GM18867 (cell line): ENCODE data around the gene NBEA.
"Not testable (repeated sequence)": the region's sequence is repeated elsewhere in the genome, so short reads cannot be mapped to it uniquely, and the experiment has no call there.

Experiments
- ATAC-seq: cut with Tn5 transposase; IDR thresholded peaks from one replicate; pipeline ENCODE4 v1.9.1; 2021; ENCODE audit warnings: mild to moderate bottlenecking, moderate library complexity; ENCODE audit not compliant: unreplicated experiment

NBEA gene

GRCh38 chr13:34951528-34951927 lies 9.5 kb downstream of the NBEA start:
- no peak for ATAC-seq

DNA sequence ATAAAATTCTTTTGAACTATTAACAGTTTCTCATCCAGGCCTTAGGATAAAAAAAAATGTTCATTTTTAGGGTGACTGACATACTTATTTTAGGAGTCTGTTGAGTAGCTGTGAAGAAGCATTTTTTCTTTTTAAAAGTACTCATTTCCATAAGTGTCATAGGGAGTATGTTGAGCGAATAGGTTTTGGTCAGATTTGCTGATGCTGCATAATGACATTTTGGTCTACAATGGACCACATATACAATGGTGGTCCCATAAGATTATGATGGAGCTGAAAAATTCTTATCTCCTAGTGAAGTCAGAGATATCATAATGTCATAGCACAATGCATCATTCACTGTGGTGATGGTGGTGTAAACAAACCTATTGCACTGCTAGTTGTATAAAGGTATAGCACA lies 17.4 kb downstream of the NBEA start:
- ATAC-seq: no peak

DNA sequence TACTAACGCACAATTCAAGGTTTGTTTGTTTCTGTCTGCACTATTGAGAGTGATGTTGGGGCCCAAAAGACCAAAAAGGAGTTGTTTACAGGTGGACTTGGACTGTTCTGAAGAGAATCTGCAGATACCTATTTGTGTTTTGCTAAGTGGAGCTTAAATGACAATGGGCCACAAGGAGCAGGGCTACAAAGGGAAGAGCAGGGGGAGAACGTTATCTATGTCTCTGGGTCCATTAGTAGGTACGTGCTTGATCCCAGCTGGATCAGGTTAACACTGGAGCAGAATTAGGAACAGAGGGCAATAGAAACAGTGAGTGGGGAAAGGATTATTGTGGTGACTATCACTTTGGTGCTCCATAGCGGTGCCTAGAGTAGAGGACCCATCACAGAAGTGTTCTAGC lies 22.5 kb downstream of the NBEA start:
- ATAC-seq: no peak

DNA sequence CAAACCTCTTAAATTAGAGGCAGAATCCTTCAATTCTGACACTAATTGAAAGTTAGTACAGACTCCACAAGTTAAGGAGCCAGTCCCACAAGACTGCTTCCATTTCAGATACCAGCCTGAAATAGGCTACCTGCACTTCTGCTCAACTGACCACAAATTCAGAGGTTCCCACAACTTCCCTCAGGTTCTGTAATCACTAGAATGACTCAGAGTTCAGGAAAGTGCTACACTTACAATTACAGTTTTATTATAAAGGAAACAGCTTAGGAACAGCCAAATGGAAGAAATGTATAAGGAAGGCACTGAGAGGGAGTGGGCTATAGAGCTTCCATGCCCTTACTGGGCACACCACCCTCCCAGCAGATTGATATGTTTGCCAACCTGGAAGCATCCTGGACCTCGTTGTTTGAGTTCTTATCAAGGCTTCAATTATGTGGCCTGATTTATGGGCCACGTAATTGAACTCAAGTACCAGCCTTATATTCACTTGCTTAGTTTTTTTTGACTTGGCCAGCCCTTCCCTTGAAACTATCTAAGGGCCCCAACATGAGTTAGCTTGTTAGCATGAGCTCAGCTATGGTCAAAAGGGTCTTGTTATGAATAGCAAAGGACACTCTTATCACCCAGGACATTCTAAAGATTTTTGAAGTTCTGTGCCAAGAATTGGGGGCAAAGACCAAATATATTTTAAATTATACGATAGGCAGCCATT lies 25.9 kb downstream of the NBEA start:
- ATAC-seq: no peak

DNA sequence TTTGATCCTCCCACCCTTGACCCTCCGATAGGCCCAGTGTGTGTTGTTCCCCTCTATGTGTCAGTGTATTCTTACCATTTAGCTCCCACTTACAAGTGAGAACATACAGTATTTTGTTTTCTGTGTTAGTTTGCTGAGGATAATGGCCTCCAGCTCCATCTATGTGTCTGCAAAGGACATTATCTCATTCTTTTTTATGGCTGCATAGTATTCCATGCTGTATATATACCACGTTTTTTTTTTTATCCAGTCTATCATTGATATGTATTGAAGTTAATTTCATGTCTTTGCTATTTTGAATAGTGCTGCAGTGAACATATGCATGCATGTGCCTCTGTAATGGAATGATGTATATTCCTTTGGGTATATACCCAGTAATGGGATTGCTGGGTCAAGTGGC lies 27.5 kb downstream of the NBEA start:
- not testable (repeated sequence) for ATAC-seq

- no peak for ATAC-seq
Observed at GRCh38 chr13:34970961-34971360, 28.9 kb downstream of the NBEA start.

- no peak for ATAC-seq
Observed at GRCh38 chr13:34971473-34971872, 29.4 kb downstream of the NBEA start.

- not testable (repeated sequence) for ATAC-seq
Observed at GRCh38 chr13:34985199-34985598, 43.1 kb downstream of the NBEA start.

- ATAC-seq: no peak
Observed at GRCh38 chr13:34988330-34988791, 46.3 kb downstream of the NBEA start.

DNA sequence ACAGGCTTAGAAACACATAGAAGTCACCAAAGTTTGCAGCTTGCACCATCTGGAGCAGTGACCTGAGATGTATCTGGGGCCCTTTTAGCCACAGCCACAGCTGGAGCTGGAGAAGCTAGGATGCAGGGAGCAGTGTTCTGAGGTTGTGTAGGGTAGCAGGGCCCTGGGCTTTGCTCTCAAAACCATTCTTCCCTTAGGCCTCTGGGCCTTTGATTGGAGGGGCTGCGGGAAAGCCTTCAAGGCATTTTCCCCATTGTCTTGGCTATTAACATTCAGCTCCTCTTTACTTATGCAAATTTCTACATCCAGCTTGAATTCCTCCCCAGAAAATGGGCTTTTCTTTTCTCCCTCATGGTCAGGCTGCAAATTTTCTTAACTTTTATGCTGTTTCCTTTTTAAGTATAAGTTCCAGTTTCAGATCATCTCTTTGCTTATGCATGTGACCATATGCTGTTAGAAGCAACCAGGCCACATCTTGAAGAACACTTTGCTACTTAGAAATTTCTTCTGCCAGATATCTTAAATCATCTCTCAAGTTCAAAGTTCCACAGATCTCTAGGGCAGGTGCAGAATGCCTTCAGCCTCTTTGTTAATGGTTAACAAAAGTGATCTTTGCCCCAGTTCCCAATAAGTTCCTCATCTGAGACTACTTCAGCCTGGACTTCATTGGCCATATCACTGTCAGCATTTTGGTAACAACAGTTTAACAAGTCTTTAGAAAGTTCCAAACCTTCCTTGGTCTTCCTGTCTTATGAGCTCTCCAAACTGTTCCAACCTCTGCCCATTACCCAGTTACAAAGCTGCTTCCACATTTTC lies 48.5 kb downstream of the NBEA start:
- no peak for ATAC-seq

DNA sequence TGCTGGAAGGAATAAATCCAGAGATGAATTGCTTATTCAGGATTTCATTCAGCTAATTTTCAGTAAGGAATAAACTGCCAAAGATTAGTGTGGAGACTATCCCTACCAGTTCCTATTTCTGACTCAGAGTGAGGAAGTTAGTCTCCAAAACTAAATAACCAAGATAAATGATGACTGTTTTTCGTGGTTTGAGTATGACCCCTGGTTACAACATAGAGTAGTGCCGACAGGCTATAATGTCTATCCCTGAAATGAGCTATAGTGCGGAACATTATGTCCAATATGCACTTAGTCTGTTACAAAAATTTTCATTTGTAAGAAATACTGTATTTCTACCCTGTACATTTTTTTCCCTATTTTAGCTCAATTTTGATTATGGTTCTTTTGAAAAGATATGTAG lies 51.4 kb downstream of the NBEA start:
- ATAC-seq: no peak

- ATAC-seq: not testable (repeated sequence)
Observed at GRCh38 chr13:35003734-35004133, 61.7 kb downstream of the NBEA start.

GRCh38 chr13:35005051-35005450 lies 63.0 kb downstream of the NBEA start:
- no peak for ATAC-seq

DNA sequence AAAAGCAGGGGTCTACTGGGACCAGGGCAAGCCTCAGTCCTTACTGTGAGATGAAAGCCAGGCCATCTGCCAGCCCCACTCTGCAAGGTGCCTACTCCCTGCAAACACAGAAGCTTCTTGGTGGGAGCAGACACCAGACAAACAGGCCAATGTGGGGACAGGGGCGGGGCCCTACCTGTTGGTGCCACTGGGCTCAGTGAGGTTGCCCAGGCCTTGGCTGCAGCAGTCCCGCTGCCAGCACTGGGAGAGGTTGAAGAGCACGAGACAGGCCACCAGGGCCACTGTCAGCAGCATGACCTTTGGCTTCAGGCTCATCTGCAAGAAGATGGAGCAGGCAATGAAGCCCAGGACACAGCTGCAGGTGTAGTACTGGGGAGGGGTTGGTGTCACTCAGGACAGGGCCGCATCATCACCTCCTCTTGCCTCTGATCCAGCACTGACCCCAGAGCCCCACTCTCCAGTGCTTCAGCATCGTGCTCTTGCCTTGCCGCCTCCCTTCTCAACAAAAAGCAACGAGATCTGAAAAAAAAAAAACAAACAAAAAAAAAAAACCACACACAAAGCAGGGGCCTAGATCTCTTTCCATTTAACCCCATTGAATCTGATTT lies 72.6 kb downstream of the NBEA start:
- no peak for ATAC-seq

- ATAC-seq: no peak
Observed at GRCh38 chr13:35016362-35017112, 74.5 kb downstream of the NBEA start.

DNA sequence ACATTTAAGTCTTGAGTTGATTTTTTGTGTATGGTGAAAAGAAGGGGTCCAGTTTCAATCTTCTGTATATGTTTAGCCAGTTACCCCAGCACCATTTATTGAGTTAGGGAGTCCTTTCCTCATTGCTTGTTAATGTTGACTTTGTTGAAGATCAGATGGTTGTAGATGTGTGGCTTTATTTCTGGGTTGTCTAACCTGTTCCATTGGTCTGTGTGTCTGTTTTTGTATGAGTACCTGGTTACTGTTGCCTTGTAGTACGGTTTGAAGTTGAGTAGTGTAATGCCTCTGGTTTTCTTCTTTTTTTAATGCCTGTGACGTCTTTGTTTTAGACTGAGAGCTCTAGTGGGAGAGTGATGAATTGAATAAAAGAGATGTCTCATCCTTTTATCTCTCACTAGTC lies 83.2 kb downstream of the NBEA start:
- no peak for ATAC-seq

- ATAC-seq: no peak
Observed at GRCh38 chr13:35028338-35028867, 86.3 kb downstream of the NBEA start.

GRCh38 chr13:35039012-35039411 lies 96.9 kb downstream of the NBEA start:
- ATAC-seq: no peak

DNA sequence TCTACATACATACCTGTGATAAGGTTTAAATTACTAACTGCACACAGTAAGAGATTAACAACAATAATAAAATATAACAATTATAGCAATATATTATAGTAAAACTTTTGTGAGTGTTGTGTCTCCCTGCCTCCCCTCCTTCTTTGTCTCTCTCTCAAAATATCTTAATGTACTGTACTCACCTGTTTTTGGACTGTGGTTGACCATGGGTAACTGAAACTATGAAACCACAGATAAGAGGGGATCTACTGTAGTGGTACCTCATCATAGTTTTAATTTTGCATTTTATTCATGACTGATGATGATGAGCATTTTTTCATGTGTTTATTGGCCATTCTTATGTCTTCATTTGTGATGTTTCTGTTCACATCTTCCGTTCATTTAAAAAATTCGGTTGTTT lies 104.5 kb downstream of the NBEA start:
- no peak for ATAC-seq

- no peak for ATAC-seq
Observed at GRCh38 chr13:35055705-35056104, 113.6 kb downstream of the NBEA start.

GRCh38 chr13:35057858-35058257 lies 115.8 kb downstream of the NBEA start:
- ATAC-seq: no peak
